Adrenal gland (tissue), 5 donors: ENCODE results near the gene DRC7.

Experiments
- CTCF ChIP-seq, 6 experiments: fragments of 450-650 bp in 4 of 6; fragments of 200-600 bp in 2 of 6; sonication (generic) in 1 of 6; IDR thresholded peaks; 1 replicate in 5 of 6; 2 replicates in 1 of 6; pipeline versions ENCODE4 v1.5.1 to v1.8.0; 2016 to 2021; ENCODE audit warnings: antibody characterized with exemption in 6 of 6, mild to moderate bottlenecking in 2 of 6, moderate library complexity in 1 of 6
- POLR2A ChIP-seq, 2 donors: fragments of 450-650 bp; IDR thresholded peaks; one replicate each; pipeline ENCODE4 v1.6.1; 2017; ENCODE audit warnings: antibody characterized with exemption in 2 of 2, mild to moderate bottlenecking in 2 of 2, moderate library complexity in 1 of 2
- donor health status: DM: no; HTN: no; CAD: no.

- TF ChIP-seq CTCF (IDR thresholded peaks at IDR 0.05) (no peak), POLR2A (IDR thresholded peaks at IDR 0.05) (no peak)
These were observed 27.5 kb downstream of the DRC7 start for GRCh38 chr16:57722210-57722499.
